Measurements from ENCODE around the gene POGLUT2.

POGLUT2 gene

GRCh38 chr13:102798581-102799425 is at the start of gene POGLUT2, which contains the start of gene BIVM:
Gene POGLUT2, minus strand, starts transcription at chr13:102798976. Its CDS starts 306 bp downstream, at chr13:102798670.
Gene BIVM, plus strand, starts transcription at chr13:102799119. Its CDS starts 8,149 bp downstream, at chr13:102807268.
- peak; percentile 83 to 92 for DNase-seq

GRCh38 chr13:102847272-102848234 is 48.8 kb upstream of the POGLUT2 start:
- DNase-seq: peak in 1 of 2 experiments; percentile 25

GRCh38 chr13:102846261-102847015 is 47.7 kb upstream of the POGLUT2 start:
- peak in 1 of 2 experiments; percentile 52 for DNase-seq

- peak; percentile 86 to 96 for DNase-seq
Observed at GRCh38 chr13:102845630-102846260, 47.0 kb upstream of the POGLUT2 start, which contains the start of gene ERCC5. Gene ERCC5, plus strand, starts transcription at chr13:102846032. Its CDS starts 235 bp downstream, at chr13:102846267.

- no peak for DNase-seq
Observed at GRCh38 chr13:102845289-102845629, 46.5 kb upstream of the POGLUT2 start.

GRCh38 chr13:102839462-102839861 is 40.7 kb upstream of the POGLUT2 start:
- no peak for DNase-seq

- no peak for DNase-seq
Observed at GRCh38 chr13:102838982-102839381, 40.2 kb upstream of the POGLUT2 start.

- no peak for DNase-seq
Observed at GRCh38 chr13:102838273-102838672, 39.5 kb upstream of the POGLUT2 start.

GRCh38 chr13:102836471-102836870 is 37.7 kb upstream of the POGLUT2 start:
- DNase-seq: no peak

GRCh38 chr13:102830646-102831045 is 31.9 kb upstream of the POGLUT2 start:
- DNase-seq: no peak

GRCh38 chr13:102825921-102826706 is 27.3 kb upstream of the POGLUT2 start:
- DNase-seq: no peak

- DNase-seq: no peak
Observed at GRCh38 chr13:102825400-102825799, 26.6 kb upstream of the POGLUT2 start.

- DNase-seq: no peak
Observed at GRCh38 chr13:102817907-102818306, 19.1 kb upstream of the POGLUT2 start.

GRCh38 chr13:102817241-102817640 is 18.5 kb upstream of the POGLUT2 start:
- DNase-seq: peak in 1 of 2 experiments; percentile 1

GRCh38 chr13:102816708-102817107 is 17.9 kb upstream of the POGLUT2 start:
- no peak for DNase-seq

GRCh38 chr13:102815788-102816187 is 17.0 kb upstream of the POGLUT2 start:
- DNase-seq: no peak

- DNase-seq: no peak
Observed at GRCh38 chr13:102814793-102815192, 16.0 kb upstream of the POGLUT2 start.

GRCh38 chr13:102814025-102814607 is 15.3 kb upstream of the POGLUT2 start:
- DNase-seq: no peak

GRCh38 chr13:102812611-102813287 is 14.0 kb upstream of the POGLUT2 start:
- no peak for DNase-seq

- DNase-seq: no peak
Observed at GRCh38 chr13:102807699-102808098, 8.9 kb upstream of the POGLUT2 start.
